Measurements from ENCODE around the gene C19orf47.

Gene C19orf47

DNA sequence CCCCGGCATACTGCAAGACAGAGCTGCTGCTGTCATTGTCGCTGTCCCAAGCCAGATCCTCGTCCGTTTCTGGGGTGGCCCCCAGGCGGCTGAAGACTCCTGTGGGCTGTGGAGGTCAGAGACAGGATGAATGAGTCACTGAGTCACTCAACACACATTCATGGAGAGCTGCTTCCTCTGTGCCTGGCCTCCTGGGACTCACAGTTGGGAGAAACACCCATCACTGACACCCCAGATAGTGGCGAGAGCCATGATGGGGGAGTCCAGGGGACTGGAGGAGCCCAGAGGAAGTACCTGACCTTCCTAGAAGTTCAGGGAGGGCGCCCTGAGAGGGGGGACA is 26.0 kb downstream of the C19orf47 start:
- H3K9me3 ChIP-seq (ENCODE audit: control insufficient read depth, low read length): no peaks in the 10 kb centered on the region
- H3K4me1 ChIP-seq: no peaks in the 10 kb centered on the region
- no peaks in the 10 kb centered on the region for H3K36me3 ChIP-seq (ENCODE audit: control insufficient read depth, insufficient read depth, low read length)
- no peaks in the 10 kb centered on the region for H3K27me3 ChIP-seq (ENCODE audit: control insufficient read depth, insufficient read depth, low read length)
- H3K4me3 ChIP-seq (ENCODE audit: low read depth, low read length): no peak overlapping the region
- H3K27ac ChIP-seq: no peak overlapping the region
- H2AFZ ChIP-seq: no peak overlapping the region
- H3K79me2 ChIP-seq: no peaks in the 10 kb centered on the region
- no peak overlapping the region for H3K4me2 ChIP-seq (ENCODE audit: low read length)
- H3K9ac ChIP-seq: no peak overlapping the region
- TF ChIP-seq, protein P1, sequence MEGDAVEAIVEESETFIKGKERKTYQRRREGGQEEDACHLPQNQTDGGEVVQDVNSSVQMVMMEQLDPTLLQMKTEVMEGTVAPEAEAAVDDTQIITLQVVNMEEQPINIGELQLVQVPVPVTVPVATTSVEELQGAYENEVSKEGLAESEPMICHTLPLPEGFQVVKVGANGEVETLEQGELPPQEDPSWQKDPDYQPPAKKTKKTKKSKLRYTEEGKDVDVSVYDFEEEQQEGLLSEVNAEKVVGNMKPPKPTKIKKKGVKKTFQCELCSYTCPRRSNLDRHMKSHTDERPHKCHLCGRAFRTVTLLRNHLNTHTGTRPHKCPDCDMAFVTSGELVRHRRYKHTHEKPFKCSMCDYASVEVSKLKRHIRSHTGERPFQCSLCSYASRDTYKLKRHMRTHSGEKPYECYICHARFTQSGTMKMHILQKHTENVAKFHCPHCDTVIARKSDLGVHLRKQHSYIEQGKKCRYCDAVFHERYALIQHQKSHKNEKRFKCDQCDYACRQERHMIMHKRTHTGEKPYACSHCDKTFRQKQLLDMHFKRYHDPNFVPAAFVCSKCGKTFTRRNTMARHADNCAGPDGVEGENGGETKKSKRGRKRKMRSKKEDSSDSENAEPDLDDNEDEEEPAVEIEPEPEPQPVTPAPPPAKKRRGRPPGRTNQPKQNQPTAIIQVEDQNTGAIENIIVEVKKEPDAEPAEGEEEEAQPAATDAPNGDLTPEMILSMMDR (IDR thresholded peaks at IDR 0.05): no peak

GRCh38 chr19:40321566-40322270 is 26.5 kb downstream of the C19orf47 start:
- Histone ChIP-seq H3K79me2 (no peaks in the 10 kb centered on the region), H3K27ac (no peak overlapping the region), H3K27me3 (ENCODE audit: control insufficient read depth, insufficient read depth, low read length) (no peaks in the 10 kb centered on the region), H3K4me1 (peaks cover 2% of the 10 kb centered on the region), H3K4me2 (ENCODE audit: low read length) (no peak overlapping the region), H2AFZ (no peak overlapping the region), H3K9me3 (ENCODE audit: control insufficient read depth, low read length) (no peaks in the 10 kb centered on the region), H3K9ac (no peak overlapping the region), H3K36me3 (ENCODE audit: control insufficient read depth, insufficient read depth, low read length) (no peaks in the 10 kb centered on the region), H3K4me3 (ENCODE audit: low read depth, low read length) (no peak overlapping the region)
- TF ChIP-seq, protein P1 (IDR thresholded peaks at IDR 0.05): no peak

DNA sequence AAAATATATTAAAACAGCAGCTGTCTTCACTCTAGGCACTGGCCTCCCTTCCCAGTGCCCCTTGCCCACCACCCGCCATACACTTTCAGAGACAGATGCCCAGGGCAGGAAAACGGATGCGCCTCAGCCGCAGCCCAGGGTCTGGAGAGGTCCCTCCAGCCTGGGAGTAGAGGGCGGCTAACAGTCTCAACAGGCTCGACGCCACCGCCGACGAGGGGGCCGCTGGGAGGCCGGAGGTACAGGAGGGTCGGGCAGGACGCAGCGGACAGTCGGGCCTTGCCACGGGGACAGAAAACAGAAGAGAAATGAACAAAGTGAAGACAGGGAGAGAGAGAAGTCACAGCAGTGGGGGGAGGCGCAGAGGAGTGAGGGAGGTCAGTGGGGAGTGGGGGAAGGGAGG is 27.1 kb downstream of the C19orf47 start:
- H3K9me3 ChIP-seq (ENCODE audit: control insufficient read depth, low read length): no peaks in the 10 kb centered on the region
- H3K9ac ChIP-seq: no peak overlapping the region
- no peak overlapping the region for H2AFZ ChIP-seq
- no peak overlapping the region for H3K4me3 ChIP-seq (ENCODE audit: low read depth, low read length)
- no peaks in the 10 kb centered on the region for H3K79me2 ChIP-seq
- no peak overlapping the region for H3K4me2 ChIP-seq (ENCODE audit: low read length)
- no peaks in the 10 kb centered on the region for H3K36me3 ChIP-seq (ENCODE audit: control insufficient read depth, insufficient read depth, low read length)
- no peaks in the 10 kb centered on the region for H3K27me3 ChIP-seq (ENCODE audit: control insufficient read depth, insufficient read depth, low read length)
- peaks cover 2% of the 10 kb centered on the region for H3K4me1 ChIP-seq
- no peak overlapping the region for H3K27ac ChIP-seq
- TF ChIP-seq, protein P1 (IDR thresholded peaks at IDR 0.05): no peak

DNA sequence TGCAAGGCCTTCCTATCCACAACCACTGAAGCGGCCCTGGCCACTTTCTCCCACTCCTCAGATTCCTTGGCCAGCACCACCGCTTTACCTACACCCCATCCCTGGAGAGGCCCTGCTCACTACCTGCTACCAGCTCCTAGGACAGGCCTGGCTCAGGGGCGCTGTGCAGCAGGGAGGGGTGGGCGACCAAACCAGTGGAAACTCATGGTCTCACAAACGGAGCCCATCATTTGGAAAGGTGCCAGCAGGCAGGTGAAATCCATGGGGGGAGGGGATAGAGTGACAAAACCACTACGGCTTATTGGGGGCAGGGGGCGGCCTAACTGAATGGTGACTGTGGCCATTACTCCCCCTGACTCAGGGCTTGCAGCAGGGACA is 27.6 kb downstream of the C19orf47 start:
- TF ChIP-seq, protein P1 (IDR thresholded peaks at IDR 0.05): no peak
- Histone ChIP-seq H3K4me2 (ENCODE audit: low read length) (no peak overlapping the region), H3K79me2 (no peaks in the 10 kb centered on the region), H3K4me1 (peaks cover 4% of the 10 kb centered on the region), H3K27me3 (ENCODE audit: control insufficient read depth, insufficient read depth, low read length) (no peaks in the 10 kb centered on the region), H3K9me3 (ENCODE audit: control insufficient read depth, low read length) (no peaks in the 10 kb centered on the region), H3K27ac (no peak overlapping the region), H3K4me3 (ENCODE audit: low read depth, low read length) (no peak overlapping the region), H3K9ac (no peak overlapping the region), H2AFZ (no peak overlapping the region), H3K36me3 (ENCODE audit: control insufficient read depth, insufficient read depth, low read length) (no peaks in the 10 kb centered on the region)

- no peak overlapping the region for H3K4me3 ChIP-seq (ENCODE audit: low read depth, low read length)
- H3K9me3 ChIP-seq (ENCODE audit: control insufficient read depth, low read length): no peaks in the 10 kb centered on the region
- no peak overlapping the region for H3K9ac ChIP-seq
Measured at GRCh38 chr19:40317338-40317737, 30.9 kb downstream of the C19orf47 start.

More at GRCh38 chr19:40317338-40317737, 30.9 kb downstream of the C19orf47 start:
- Histone ChIP-seq H2AFZ (no peak overlapping the region), H3K4me1 (peaks cover 4% of the 10 kb centered on the region), H3K36me3 (ENCODE audit: control insufficient read depth, insufficient read depth, low read length) (no peaks in the 10 kb centered on the region), H3K4me2 (ENCODE audit: low read length) (no peak overlapping the region), H3K27ac (no peak overlapping the region), H3K79me2 (no peaks in the 10 kb centered on the region), H3K27me3 (ENCODE audit: control insufficient read depth, insufficient read depth, low read length) (no peaks in the 10 kb centered on the region)
- TF ChIP-seq, protein P1 (IDR thresholded peaks at IDR 0.05): no peak

All from parathyroid adenoma (tissue), 2 donors.